K562 (cell line): ENCODE measurements around the gene FUBP3. TPM values are rescaled to one million over a fixed set of nuclear protein-coding genes. Genes with fewer than 3 reads are reported as not detected.

Experiments used
- BRF1 ChIP-seq: IDR thresholded peaks from 3 replicates; pipeline ENCODE4 v1.6.1; 2011; ENCODE audit warnings: borderline replicate concordance, mild to moderate bottlenecking; ENCODE audit not compliant: insufficient read length; ENCODE audit errors: extremely low read depth
- FOXJ2 ChIP-seq: fragments of 200-800 bp; sonication (Bioruptor generic); IDR thresholded peaks from 2 replicates; pipeline ENCODE4 v1.6.1; 2016; ENCODE audit warnings: missing genetic modification characterization, missing compliant biosample characterization
- GTF2A2 ChIP-seq: IDR thresholded peaks from 2 replicates; pipeline ENCODE4 v1.6.1; 2016; ENCODE audit warnings: mild to moderate bottlenecking, missing genetic modification characterization, missing compliant biosample characterization
- HDGF ChIP-seq: fragments of 450-650 bp; IDR thresholded peaks from 2 replicates; pipeline ENCODE4 v1.6.1; 2016
- HIVEP1 ChIP-seq: fragments of 250-450 bp; sonication (Bioruptor Pico); IDR thresholded peaks from 2 replicates; pipeline ENCODE4 v1.4.0; 2020; ENCODE audit warnings: mild to moderate bottlenecking
- MCM2 ChIP-seq: fragments of 450-650 bp; IDR thresholded peaks from 2 replicates; pipeline ENCODE4 v1.6.1; 2017; ENCODE audit warnings: low read depth, mild to moderate bottlenecking
- MTF1 ChIP-seq: fragments of 250-450 bp; sonication (Bioruptor Pico); IDR thresholded peaks from 2 replicates; pipeline ENCODE4 v1.9.0; 2021; ENCODE audit warnings: moderate library complexity, mild to moderate bottlenecking, inconsistent platforms, borderline replicate concordance
- NEUROD1 ChIP-seq: fragments of 150-350 bp; IDR thresholded peaks from 2 replicates; pipeline ENCODE4 v1.6.1; 2014; ENCODE audit warnings: borderline replicate concordance, low read length, low read depth; ENCODE audit not compliant: partially characterized antibody
- NFYB ChIP-seq: IDR thresholded peaks from 2 replicates; pipeline ENCODE4 v1.6.1; 2011; ENCODE audit warnings: mild to moderate bottlenecking, moderate library complexity; ENCODE audit not compliant: insufficient read length; ENCODE audit errors: extremely low read depth
- NRF1 ChIP-seq, 2 experiments: fragments of 450-650 bp; IDR thresholded peaks in 1 of 2; conservative IDR thresholded peaks in 1 of 2; 2 replicates each; pipeline ENCODE4 v1.6.1; 2014; ENCODE audit warnings: mild to moderate bottlenecking in 2 of 2
- PML ChIP-seq: IDR thresholded peaks from 2 replicates; pipeline ENCODE4 v1.6.1; 2012; ENCODE audit warnings: low read length, inconsistent platforms
- STAT5B ChIP-seq: fragments of 250-450 bp; sonication (Bioruptor Pico); IDR thresholded peaks from 2 replicates; pipeline ENCODE4 v1.8.0; 2021; ENCODE audit warnings: mild to moderate bottlenecking, inconsistent platforms
- TGIF2 ChIP-seq: sonication (generic); formaldehyde crosslinking; IDR thresholded peaks from 2 replicates; pipeline ENCODE4 v1.8.1; 2022; ENCODE audit warnings: mild to moderate bottlenecking, missing genetic modification reagents, moderate library complexity
- ZNF23 ChIP-seq: fragments of 250-450 bp; sonication (Bioruptor Pico); IDR thresholded peaks from 2 replicates; pipeline ENCODE4 v1.4.0; 2020; ENCODE audit warnings: mild to moderate bottlenecking
- ZNF253 ChIP-seq: fragments of 250-450 bp; sonication (Bioruptor Pico); conservative IDR thresholded peaks from 2 replicates; pipeline ENCODE4 v1.6.1; 2021; ENCODE audit warnings: mild to moderate bottlenecking
- polyA plus RNA-seq, 8 experiments: library from polyadenylated mRNA; depleted of rRNA in 4 of 8; stranded (reverse) in 5 of 8; unstranded in 3 of 8; fragments of >200 nt; fragmentation: Nextera tagmentation in 2 of 8; fragmentation: Illumina TruSeq in 1 of 8; extraction: Ambion mirVana in 2 of 8; extraction: Trizol in 1 of 8; gene quantifications; 2 replicates each; pipeline versions ENCODE4 v1.2.1 to v1.2.3, GENCODE V29; 2011 to 2014; ENCODE audit warnings: inconsistent platforms in 1 of 8, missing spikeins in 1 of 8
- total RNA-seq, 7 experiments: library from RNA; depleted of rRNA in 6 of 7; stranded (reverse); fragments of >200 nt in 6 of 7; fragmentation: Illumina TruSeq in 2 of 7; extraction: Trizol in 2 of 7; gene quantifications; 2 replicates each; pipeline versions ENCODE4 v1.2.1 to v1.2.3, GENCODE V29; 2011 to 2021; ENCODE audit warnings: low replicate concordance in 1 of 7
- TF ChIP-seq, protein P1 (sequence below): sonication (generic); formaldehyde crosslinking; IDR thresholded peaks from 2 replicates; pipeline ENCODE4 v1.4.0; 2020; ENCODE audit warnings: mild to moderate bottlenecking, missing genetic modification reagents
- TF ChIP-seq, protein P2 (sequence below): fragments of 450-650 bp; formaldehyde crosslinking; IDR thresholded peaks from 2 replicates; pipeline ENCODE4 v1.4.0; 2020; ENCODE audit warnings: mild to moderate bottlenecking, mixed read lengths
- TF ChIP-seq, protein P3 (sequence below): fragments of 450-650 bp; formaldehyde crosslinking; conservative IDR thresholded peaks from 2 replicates; pipeline ENCODE4 v1.4.0; 2022; ENCODE audit warnings: mild to moderate bottlenecking, missing genetic modification characterization
- TF ChIP-seq, protein P4 (sequence below): sonication (generic); formaldehyde crosslinking; IDR thresholded peaks from 2 replicates; pipeline ENCODE4 v1.8.0; 2022; ENCODE audit warnings: mild to moderate bottlenecking, missing genetic modification reagents

The FUBP3 gene
- total and polyA plus RNA-seq, 9 of the 15 experiments (the other 6 are each of a cell fraction or from before 2014, with no cell fraction given), result 3.0 to 64.0 (median 48.1) TPM

DNA sequence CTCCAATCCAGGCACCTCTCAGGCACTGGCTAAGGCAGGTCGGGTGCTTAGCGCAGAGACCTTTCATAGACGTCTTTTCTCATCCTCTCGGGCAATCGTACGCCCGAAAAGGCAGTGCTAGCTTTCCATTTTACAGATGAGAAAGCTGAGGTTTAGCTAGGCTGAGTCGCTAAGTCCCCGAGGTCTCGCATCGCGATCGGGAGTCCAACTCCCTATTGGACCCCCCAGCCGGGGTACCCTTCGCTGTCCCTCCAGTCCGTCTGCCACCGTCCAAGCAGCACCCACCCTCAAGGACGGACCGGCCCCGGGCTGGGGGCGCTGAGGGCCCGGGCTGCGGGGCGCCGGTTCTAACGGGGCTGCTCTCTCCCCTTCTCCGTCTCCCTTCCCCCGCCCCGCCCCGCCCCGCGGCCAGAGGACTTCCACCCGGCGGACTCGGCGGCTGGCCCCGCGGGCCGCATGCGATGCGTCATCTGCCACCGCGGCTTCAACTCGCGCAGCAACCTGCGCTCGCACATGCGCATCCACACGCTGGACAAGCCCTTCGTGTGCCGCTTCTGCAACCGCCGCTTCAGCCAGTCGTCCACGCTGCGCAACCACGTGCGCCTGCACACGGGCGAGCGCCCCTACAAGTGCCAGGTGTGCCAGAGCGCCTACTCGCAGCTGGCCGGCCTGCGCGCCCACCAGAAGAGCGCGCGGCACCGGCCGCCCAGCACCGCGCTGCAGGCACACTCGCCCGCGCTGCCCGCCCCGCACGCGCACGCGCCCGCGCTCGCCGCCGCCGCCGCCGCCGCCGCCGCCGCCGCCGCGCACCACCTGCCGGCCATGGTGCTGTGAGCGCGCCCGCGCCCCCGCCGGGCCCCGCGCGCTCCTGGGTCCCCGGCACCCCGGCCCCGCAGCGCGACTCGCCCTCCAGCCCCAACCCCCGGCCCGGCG lies 101.7 kb downstream of the FUBP3 start (continued):
- TF ChIP-seq, protein P1, sequence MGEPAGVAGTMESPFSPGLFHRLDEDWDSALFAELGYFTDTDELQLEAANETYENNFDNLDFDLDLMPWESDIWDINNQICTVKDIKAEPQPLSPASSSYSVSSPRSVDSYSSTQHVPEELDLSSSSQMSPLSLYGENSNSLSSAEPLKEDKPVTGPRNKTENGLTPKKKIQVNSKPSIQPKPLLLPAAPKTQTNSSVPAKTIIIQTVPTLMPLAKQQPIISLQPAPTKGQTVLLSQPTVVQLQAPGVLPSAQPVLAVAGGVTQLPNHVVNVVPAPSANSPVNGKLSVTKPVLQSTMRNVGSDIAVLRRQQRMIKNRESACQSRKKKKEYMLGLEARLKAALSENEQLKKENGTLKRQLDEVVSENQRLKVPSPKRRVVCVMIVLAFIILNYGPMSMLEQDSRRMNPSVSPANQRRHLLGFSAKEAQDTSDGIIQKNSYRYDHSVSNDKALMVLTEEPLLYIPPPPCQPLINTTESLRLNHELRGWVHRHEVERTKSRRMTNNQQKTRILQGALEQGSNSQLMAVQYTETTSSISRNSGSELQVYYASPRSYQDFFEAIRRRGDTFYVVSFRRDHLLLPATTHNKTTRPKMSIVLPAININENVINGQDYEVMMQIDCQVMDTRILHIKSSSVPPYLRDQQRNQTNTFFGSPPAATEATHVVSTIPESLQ (CRISPR knock-in tag), result peak; percentile 92; the same call in 1 of the 2 replicates
- TF ChIP-seq, protein P2, sequence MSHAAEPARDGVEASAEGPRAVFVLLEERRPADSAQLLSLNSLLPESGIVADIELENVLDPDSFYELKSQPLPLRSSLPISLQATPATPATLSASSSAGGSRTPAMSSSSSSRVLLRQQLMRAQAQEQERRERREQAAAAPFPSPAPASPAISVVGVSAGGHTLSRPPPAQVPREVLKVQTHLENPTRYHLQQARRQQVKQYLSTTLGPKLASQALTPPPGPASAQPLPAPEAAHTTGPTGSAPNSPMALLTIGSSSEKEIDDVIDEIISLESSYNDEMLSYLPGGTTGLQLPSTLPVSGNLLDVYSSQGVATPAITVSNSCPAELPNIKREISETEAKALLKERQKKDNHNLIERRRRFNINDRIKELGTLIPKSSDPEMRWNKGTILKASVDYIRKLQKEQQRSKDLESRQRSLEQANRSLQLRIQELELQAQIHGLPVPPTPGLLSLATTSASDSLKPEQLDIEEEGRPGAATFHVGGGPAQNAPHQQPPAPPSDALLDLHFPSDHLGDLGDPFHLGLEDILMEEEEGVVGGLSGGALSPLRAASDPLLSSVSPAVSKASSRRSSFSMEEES (CRISPR knock-in tag), result no peak
- no peak for TF ChIP-seq NFYB
- TF ChIP-seq FOXJ2 (tag), result no peak
- TF ChIP-seq ZNF23 (CRISPR knock-in tag), result no peak
- TF ChIP-seq MTF1 (CRISPR knock-in tag), result no peak
- TF ChIP-seq, protein P3, sequence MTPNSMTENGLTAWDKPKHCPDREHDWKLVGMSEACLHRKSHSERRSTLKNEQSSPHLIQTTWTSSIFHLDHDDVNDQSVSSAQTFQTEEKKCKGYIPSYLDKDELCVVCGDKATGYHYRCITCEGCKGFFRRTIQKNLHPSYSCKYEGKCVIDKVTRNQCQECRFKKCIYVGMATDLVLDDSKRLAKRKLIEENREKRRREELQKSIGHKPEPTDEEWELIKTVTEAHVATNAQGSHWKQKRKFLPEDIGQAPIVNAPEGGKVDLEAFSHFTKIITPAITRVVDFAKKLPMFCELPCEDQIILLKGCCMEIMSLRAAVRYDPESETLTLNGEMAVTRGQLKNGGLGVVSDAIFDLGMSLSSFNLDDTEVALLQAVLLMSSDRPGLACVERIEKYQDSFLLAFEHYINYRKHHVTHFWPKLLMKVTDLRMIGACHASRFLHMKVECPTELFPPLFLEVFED (CRISPR knock-in tag), result no peak
- TF ChIP-seq ZNF253 (CRISPR knock-in tag), result no peak
- TF ChIP-seq TGIF2 (CRISPR knock-in tag), result no peak
- TF ChIP-seq GTF2A2 (tag), result no peak
- TF ChIP-seq HIVEP1 (CRISPR knock-in tag), result no peak
- TF ChIP-seq HDGF, result no peak
- no peak for TF ChIP-seq MCM2
- no peak for TF ChIP-seq STAT5B (CRISPR knock-in tag)
- TF ChIP-seq NRF1 (conservative IDR thresholded peaks at IDR 0.05 in 1 of 2, IDR thresholded peaks at IDR 0.05 in 1 of 2), result peak; percentile 97
- peak; percentile 22 for TF ChIP-seq NEUROD1
- no peak for TF ChIP-seq PML
- TF ChIP-seq, protein P4, sequence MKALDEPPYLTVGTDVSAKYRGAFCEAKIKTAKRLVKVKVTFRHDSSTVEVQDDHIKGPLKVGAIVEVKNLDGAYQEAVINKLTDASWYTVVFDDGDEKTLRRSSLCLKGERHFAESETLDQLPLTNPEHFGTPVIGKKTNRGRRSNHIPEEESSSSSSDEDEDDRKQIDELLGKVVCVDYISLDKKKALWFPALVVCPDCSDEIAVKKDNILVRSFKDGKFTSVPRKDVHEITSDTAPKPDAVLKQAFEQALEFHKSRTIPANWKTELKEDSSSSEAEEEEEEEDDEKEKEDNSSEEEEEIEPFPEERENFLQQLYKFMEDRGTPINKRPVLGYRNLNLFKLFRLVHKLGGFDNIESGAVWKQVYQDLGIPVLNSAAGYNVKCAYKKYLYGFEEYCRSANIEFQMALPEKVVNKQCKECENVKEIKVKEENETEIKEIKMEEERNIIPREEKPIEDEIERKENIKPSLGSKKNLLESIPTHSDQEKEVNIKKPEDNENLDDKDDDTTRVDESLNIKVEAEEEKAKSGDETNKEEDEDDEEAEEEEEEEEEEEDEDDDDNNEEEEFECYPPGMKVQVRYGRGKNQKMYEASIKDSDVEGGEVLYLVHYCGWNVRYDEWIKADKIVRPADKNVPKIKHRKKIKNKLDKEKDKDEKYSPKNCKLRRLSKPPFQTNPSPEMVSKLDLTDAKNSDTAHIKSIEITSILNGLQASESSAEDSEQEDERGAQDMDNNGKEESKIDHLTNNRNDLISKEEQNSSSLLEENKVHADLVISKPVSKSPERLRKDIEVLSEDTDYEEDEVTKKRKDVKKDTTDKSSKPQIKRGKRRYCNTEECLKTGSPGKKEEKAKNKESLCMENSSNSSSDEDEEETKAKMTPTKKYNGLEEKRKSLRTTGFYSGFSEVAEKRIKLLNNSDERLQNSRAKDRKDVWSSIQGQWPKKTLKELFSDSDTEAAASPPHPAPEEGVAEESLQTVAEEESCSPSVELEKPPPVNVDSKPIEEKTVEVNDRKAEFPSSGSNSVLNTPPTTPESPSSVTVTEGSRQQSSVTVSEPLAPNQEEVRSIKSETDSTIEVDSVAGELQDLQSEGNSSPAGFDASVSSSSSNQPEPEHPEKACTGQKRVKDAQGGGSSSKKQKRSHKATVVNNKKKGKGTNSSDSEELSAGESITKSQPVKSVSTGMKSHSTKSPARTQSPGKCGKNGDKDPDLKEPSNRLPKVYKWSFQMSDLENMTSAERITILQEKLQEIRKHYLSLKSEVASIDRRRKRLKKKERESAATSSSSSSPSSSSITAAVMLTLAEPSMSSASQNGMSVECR, result peak; percentile 67
- TF ChIP-seq BRF1, result no peak
